Smooth muscle cell of the brain vasculature (primary cell): ENCODE data around the gene LAMA4.
"Not testable (repeated sequence)": the region's sequence is repeated elsewhere in the genome, so short reads cannot be mapped to it uniquely, and the experiment has no call there.

Experiments
- DNase-seq: peaks from one replicate; pipeline ENCODE4 v3.0.0-alpha.2; 2012; ENCODE audit warnings: low read depth, low spot score

The LAMA4 gene

GRCh38 chr6:112210852-112211251, 43.5 kb downstream of the LAMA4 start:
- DNase-seq: no peak

DNA sequence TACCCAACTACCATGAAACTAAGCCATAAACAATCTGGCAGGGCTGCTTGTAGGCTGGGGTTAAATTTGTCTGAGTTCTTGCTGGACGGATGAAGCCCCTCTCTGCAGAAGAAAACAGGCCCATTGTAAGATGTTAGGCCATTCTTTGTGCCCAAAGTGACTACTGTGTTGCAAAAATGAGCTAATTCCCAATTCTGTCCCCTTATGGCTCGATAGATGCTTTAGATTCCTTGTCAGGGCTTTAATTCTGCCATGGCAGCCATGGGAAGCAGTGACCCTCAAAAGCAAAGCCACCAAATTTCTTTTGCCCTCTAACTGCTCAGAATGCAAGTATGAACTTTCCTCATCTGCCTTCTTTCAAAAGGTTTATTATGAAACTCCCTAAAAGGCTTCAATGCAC, 45.2 kb downstream of the LAMA4 start:
- DNase-seq: no peak

DNA sequence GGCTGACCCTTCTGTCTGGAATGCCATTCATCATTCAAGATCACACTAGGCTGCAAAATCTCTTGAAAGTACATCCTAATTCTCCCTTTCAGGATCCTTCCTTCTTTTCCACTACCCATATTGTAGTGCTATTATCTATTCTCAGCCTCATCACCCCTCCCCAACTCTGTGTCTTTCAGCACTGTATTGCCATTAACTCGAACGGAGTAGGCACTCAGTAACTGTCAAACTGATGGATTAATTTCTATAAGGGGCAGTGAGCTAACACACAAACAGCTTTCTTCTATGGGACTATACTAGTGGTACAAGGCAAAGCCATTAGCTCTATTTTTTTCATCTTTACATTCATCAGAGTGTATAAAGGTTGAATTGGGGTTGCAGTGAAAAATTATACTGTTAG, 46.6 kb downstream of the LAMA4 start:
- no peak for DNase-seq

GRCh38 chr6:112207131-112207530, 47.2 kb downstream of the LAMA4 start:
- no peak for DNase-seq

DNA sequence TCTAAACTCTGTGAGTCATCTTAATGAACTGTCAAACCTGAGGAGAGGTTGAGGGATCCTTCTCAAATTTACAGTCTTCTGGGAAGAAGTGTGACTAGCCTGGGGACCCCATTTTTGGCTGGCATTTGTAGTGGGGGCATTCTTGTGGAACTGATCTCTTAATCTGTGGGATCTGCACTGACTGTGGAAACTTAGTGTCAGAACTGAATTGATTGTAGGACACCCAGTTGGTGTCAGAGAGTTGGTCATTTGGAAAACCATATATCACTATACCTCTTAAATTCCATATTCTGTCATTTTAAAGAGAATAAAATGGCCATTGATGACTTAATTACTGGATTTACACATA, 48.3 kb downstream of the LAMA4 start:
- no peak for DNase-seq

DNA sequence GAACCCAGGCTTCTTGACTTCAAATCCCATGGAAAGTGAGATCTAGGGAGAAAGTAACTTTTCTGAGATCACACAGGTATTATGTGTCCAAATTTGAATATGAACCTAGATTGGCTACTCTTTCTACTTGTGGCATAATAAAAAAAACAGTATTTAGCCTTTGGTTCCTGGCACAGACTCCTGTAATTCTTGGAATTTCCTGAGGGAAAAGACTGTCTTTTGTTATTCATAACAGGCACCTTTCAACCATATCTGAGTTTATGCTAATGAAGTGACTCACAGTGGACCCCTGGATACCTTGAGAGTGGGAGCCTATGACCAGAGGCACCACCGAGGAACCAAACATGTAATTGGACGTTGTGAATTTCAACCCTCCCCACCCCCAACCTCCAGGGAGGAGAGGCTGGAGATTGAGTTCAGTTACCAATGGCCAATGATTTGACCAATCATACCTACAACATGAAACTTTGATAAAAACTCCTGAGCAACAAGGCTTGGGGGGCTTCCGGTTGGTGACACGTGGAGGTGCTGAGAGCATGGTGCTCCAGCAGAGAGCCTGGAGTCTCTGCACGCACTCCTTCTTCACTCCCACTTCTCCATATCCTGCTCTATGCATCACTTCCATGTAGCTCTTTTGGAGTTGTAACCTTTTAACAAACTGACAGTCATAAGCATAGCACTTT, 48.8 kb downstream of the LAMA4 start:
- no peak for DNase-seq

- DNase-seq: no peak
Measured at GRCh38 chr6:112204350-112204706, 50.0 kb downstream of the LAMA4 start.

DNA sequence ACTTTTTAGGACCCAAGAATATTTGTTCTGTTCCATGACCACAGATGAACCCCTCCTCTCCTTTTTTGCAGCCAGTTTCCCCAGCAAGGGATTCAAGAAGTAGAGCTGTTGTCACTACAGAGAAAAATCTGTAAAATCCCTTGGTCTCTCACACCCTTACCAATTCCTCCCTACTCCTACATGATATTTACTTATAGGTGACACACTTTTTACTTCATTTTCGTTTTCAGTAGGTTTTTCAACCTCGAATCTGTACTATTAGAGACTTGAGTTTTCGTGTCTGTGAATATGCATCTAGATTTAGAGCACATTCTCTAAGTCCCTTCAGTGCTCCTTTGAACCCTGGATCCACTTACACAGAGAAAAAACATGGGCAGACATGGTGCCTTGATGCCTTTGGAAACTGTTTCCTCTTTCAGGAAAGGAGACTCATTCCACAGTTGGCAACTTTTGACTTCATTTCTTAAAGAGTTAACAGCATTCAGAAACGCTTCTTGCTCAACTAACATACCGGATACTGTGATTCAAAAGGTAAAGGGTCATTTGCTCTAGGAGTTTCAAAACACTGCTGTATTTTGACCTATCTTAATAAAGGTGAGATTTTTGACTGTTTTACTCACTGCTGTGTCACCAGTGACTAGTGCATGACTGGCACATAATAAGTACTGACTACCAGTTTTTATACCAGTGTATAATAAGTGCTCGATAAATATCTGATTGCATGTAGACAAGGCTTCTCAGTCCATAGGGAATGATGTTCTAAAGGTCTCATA, 50.6 kb downstream of the LAMA4 start:
- no peak for DNase-seq

DNA sequence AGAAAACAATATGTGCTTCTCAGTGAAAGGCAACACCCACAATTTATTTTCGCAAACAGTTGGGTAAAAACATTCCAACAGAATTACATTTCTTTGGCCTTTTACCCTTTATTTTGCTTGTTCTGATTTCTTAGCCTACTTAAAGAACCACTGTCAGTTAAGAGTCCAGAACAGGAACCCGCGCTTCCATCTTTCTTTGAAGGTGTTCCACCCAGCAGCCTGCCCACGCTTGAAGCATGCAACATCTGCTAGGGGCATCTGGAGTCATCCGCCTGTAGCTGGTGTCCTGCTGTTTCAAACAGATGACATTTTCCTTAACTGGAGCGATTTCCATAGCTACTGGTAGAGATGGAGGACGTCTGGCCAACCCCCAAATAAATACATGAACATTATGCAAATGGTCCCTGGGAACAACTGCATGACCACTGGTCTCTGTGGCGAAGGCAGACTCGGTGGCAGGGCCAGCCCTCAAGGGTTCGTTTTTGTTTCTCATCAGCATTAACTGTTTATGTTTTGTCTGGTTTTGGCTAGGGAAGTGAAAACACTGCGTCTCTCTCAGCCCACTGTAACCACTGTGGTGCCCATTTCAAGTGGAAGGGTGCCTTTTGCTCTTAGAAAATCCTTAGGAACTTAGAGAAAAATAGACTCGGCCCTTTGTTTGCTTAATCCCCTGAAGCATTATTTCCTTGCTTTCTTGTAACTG, 51.6 kb downstream of the LAMA4 start:
- DNase-seq: peak; percentile 79

- not testable (repeated sequence) for DNase-seq
Measured at GRCh38 chr6:112200185-112200914, 54.0 kb downstream of the LAMA4 start.

DNA sequence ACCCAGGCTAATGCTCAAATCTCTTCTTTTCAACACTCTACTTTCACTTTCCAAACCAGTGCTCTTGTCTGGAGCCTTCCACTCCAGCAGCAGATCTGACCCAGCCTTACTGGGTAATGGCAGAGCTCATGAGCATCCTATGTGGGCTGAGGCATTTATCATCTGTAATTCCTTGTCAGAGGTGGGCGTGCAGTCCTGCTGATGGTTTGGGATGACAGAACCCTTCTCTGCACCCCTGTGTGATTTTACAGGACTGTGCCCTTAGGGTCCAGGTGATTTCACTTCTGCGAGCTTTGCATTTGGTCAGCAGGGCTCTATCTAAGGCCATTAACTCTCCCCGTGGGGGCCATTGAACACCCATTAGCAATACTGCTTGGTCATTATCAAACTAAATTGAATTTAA, 55.4 kb downstream of the LAMA4 start:
- DNase-seq: no peak

DNA sequence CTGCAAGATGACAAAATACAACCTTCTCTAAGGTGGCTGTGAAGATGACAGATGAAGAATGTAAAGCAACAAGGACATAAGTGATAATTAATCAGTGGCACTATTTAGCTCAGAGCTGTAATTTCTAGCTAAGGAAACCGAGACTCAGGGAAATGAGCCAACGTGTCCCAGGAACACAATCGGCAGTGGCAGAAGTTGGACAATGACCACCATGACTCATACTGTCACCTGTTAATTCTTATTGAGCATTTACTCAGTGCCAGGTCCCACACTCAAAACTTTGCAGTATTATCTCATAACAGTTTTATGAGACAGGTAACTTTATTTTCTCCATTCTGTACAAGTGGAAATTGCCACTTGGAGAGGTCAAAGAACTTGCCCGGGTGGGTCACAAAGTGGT, 55.8 kb downstream of the LAMA4 start:
- no peak for DNase-seq

DNA sequence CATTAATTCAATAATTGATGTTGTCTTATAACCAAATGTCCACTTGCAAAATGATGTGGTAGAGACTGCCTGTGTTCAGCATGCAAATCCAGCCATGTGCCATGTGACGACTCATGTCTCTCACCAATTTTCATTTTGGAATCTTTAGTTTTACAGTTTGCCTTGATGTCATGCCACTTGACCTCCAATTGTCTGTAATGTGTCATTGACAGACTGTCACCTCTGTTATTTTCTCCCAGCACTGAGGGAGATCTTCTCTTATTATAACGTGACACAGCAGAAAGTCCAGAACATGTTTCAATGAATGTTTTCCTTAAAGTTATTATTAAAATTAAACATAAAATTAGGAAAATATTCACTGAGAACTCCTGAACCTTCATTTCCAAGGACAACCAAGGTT, 56.7 kb downstream of the LAMA4 start:
- DNase-seq: no peak

DNA sequence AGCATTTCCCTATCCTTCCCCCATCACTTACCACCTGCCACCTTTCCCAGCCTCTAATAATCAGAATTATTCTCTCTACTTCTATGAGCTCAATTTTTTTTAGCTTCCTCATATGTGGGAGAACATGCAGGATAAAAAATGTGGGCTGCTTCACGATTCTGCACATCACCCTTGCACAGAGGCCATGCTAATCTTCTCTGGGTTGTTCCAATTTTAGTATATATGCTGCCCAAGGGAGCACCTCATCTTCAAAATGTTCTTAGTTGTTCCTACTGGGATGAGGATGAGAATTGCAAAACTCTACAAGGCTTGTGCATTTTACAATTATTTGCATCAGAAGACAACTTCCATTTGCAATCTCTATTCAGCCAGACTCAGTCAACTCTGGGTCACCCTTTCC, 58.1 kb downstream of the LAMA4 start:
- DNase-seq: no peak

GRCh38 chr6:112195166-112195565, 59.2 kb downstream of the LAMA4 start:
- no peak for DNase-seq

- DNase-seq: no peak
Measured at GRCh38 chr6:112194511-112194910, 59.9 kb downstream of the LAMA4 start.

DNA sequence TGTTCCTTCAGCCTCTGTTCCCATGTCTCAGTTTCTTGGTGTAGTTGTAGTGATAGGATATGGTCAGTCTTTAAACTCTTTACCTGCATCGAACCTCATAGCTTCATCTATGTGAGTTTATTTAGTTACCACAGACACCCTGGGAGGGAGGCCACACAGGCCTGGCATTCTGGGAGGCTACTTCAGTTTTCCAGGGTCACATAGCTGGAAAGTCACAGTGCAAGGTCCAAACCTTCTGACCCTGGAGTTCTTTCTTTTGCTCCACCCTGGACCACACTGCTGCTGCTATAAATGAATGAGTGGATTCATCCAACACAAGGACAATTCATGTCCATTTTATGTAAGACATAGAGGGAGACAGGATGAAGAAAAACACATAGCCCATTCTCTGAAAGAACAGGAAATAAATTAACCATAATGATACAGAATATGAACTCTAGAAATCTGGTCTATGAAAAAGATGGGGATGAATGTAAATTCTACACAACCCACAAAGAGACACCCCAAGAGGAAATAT, 60.8 kb downstream of the LAMA4 start:
- no peak for DNase-seq

DNA sequence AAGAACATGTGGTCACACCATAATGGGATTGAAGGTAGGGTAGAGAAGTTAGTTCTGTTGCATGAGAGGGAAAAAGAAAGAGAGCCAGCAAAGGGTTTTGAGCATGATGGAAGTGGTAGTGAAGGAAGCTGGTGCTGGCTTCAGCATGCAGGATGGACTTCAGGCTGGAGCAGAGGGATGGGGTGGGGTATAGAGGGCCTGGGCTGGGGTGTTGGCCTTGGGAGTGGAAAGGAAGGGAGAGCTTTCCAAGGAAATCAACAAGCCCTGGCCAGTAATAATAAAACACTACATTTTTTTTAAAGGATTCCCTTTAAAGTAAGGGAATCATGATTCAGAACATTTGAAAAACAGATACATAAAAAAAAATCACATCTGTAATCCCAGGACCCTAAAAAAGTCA, 61.2 kb downstream of the LAMA4 start:
- no peak for DNase-seq

DNA sequence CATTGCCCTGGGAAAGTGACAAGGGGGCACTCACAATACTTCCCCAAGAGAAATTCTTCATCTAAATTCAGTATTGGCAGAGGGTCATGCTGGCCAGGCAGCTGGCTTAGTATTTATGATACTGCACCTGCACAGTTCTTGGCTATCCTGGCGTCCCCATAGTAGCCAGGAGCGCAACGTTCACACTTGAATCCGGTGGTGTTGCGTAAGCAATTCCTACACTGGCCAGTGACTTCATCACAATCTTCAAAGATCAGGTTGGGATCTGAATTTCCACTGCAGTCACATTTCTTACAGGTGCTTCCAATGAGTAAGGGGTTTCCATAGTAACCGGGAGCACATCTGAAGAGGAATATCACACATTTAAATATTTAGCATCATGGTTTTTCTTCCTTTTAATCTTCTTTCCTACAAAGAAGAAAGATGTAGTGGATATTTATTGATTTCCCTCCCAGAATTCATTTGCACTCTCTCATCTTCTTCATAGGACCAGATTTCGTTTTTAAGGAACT, 62.8 kb downstream of the LAMA4 start:
- no peak for DNase-seq

- no peak for DNase-seq
Measured at GRCh38 chr6:112190164-112190563, 64.2 kb downstream of the LAMA4 start.

DNA sequence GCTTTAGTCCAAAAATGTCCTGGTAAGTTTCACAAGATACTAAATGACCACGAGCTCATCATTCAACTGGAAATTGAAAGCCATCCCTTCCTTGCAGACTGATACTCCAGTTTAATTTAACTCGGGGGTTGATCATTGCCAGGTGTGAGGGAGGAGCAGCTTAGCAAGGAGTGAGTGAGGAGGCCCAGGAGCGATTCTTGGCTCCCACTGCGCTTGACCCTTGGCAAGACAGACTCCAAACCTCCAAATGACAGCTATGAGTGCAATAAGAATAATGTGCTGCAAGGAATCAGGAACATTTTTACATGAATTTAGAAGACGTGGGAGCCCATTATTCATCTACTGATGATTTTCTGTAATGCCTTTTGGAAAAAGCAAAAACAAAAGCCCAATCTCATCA, 64.9 kb downstream of the LAMA4 start:
- DNase-seq: no peak

DNA sequence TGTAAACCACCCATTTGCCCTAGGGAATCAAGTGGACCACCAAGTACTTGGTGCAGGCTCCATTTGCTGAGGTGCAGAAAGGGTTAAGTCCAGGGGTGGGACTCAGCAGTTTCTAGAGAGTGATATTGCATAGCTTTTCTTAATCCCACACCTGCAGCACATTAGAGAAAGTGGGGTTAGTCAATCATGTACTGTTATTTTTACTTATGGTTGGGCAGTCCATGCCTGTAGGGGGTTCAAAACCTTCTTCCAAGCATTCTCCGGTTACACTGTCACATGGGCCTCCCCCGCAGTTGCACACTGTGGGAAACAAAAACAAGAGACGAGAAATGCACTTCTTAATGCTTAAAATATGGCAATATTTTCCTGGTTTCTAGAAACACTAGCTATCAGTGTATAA, 65.5 kb downstream of the LAMA4 start:
- DNase-seq: peak; percentile 89
